ENCODE results near the gene ADCY4. TPM values are rescaled to one million over a fixed set of nuclear protein-coding genes. Genes with fewer than 3 reads are reported as not detected.

ADCY4 gene
- total and polyA plus RNA-seq, 2 of the 13 experiments (the other 11 are each of a cell fraction or from before 2014, with no cell fraction given), result 0.03 TPM; not detected in 1

DNA sequence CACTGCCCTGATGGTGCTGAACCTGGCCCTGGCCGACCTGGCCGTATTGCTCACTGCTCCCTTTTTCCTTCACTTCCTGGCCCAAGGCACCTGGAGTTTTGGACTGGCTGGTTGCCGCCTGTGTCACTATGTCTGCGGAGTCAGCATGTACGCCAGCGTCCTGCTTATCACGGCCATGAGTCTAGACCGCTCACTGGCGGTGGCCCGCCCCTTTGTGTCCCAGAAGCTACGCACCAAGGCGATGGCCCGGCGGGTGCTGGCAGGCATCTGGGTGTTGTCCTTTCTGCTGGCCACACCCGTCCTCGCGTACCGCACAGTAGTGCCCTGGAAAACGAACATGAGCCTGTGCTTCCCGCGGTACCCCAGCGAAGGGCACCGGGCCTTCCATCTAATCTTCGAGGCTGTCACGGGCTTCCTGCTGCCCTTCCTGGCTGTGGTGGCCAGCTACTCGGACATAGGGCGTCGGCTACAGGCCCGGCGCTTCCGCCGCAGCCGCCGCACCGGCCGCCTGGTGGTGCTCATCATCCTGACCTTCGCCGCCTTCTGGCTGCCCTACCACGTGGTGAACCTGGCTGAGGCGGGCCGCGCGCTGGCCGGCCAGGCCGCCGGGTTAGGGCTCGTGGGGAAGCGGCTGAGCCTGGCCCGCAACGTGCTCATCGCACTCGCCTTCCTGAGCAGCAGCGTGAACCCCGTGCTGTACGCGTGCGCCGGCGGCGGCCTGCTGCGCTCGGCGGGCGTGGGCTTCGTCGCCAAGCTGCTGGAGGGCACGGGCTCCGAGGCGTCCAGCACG lies 18.9 kb downstream of the ADCY4 start (continued):
- TF ChIP-seq ZNF296 (CRISPR knock-in tag; conservative IDR thresholded peaks at IDR 0.05) (peak; percentile 93), E2F2 (CRISPR knock-in tag; IDR thresholded peaks at IDR 0.05; ENCODE audit: borderline replicate concordance) (peak; percentile 99), AGO1 (IDR thresholded peaks at IDR 0.05; ENCODE audit: low read depth, low read length, poor library complexity, severe bottlenecking) (peak; percentile 88), TOE1 (CRISPR knock-in tag; IDR thresholded peaks at IDR 0.05) (peak; percentile 42; the same call in 1 of the 2 replicates), PLSCR1 (CRISPR knock-in tag; IDR thresholded peaks at IDR 0.05; ENCODE audit: borderline replicate concordance) (no peak), ZNF546 (CRISPR knock-in tag; conservative IDR thresholded peaks at IDR 0.05) (peak; percentile 100), GFI1 (CRISPR knock-in tag; IDR thresholded peaks at IDR 0.05; ENCODE audit: borderline replicate concordance) (no peak), ZNF430 (CRISPR knock-in tag; IDR thresholded peaks at IDR 0.05) (0 out of 2 replicates have a peak, but pooled peaks have one; percentile 52), KLF12 (CRISPR knock-in tag; IDR thresholded peaks at IDR 0.05; ENCODE audit: borderline replicate concordance) (peak; percentile 99), TFDP1 (CRISPR knock-in tag; IDR thresholded peaks at IDR 0.05; ENCODE audit: borderline replicate concordance) (peak; percentile 99), ZNF747 (CRISPR knock-in tag; IDR thresholded peaks at IDR 0.05; ENCODE audit: borderline replicate concordance) (peak; percentile 89; the same call in 1 of the 2 replicates), SRSF1 (optimal IDR thresholded peaks at IDR 0.05; ENCODE audit: low read depth, low read length) (peak; percentile 93), SMAD9 (CRISPR knock-in tag; IDR thresholded peaks at IDR 0.05) (peak; percentile 75; the same call in 1 of the 2 replicates), ZNF234 (CRISPR knock-in tag; conservative IDR thresholded peaks at IDR 0.05) (peak; percentile 83), PRMT3 (CRISPR knock-in tag; IDR thresholded peaks at IDR 0.05; ENCODE audit: borderline replicate concordance, low read depth) (no peak), SYNCRIP (IDR thresholded peaks at IDR 0.05; ENCODE audit: insufficient read depth, low read depth, low read length) (no peak), SIN3B (IDR thresholded peaks at IDR 0.05; ENCODE audit: low read length) (0 out of 2 replicates have a peak, but pooled peaks have one; percentile 10), ZNF816 (CRISPR knock-in tag; IDR thresholded peaks at IDR 0.05; ENCODE audit: borderline replicate concordance) (no peak), ZNF432 (CRISPR knock-in tag; IDR thresholded peaks at IDR 0.05; ENCODE audit: borderline replicate concordance) (peak; percentile 91; the same call in 1 of the 2 replicates), HNRNPK (IDR thresholded peaks at IDR 0.05; ENCODE audit: low read depth, low read length, poor library complexity, severe bottlenecking) (peak; percentile 67), STAT5B (CRISPR knock-in tag; IDR thresholded peaks at IDR 0.05) (peak; percentile 83), RFXAP (CRISPR knock-in tag; IDR thresholded peaks at IDR 0.05; ENCODE audit: borderline replicate concordance) (peak; percentile 96), ZNF326 (CRISPR knock-in tag; IDR thresholded peaks at IDR 0.05; ENCODE audit: borderline replicate concordance) (no peak; the same call in 1 of the 2 replicates), ZNF3 (CRISPR knock-in tag; IDR thresholded peaks at IDR 0.05) (no peak)
- TF ChIP-seq, protein P1, sequence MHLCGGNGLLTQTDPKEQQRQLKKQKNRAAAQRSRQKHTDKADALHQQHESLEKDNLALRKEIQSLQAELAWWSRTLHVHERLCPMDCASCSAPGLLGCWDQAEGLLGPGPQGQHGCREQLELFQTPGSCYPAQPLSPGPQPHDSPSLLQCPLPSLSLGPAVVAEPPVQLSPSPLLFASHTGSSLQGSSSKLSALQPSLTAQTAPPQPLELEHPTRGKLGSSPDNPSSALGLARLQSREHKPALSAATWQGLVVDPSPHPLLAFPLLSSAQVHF (CRISPR knock-in tag; IDR thresholded peaks at IDR 0.05), result no peak

Data from HepG2 (cell line).